Lower lobe of right lung (tissue), 2 donors: ENCODE measurements around the gene KCNK4. TPM values are rescaled to one million over a fixed set of nuclear protein-coding genes. Genes with fewer than 3 reads are reported as not detected.
A peak's percentile ranks its signal among the peaks of the same experiment; 100 is the strongest.

Source experiments
- ATAC-seq, 2 donors: fragments of 200-7000 bp; cut with Tn5 transposase; one replicate each; pipeline ENCODE4 v1.9.1; 2020 to 2022; ENCODE audit warnings: mild to moderate bottlenecking in 2 of 2, moderate library complexity in 2 of 2
- DNase-seq: peaks from one replicate; pipeline ENCODE4 v3.0.0-alpha.2; 2020
- H3K27ac ChIP-seq: fragments of 200-600 bp; one replicate; pipeline ENCODE4 v1.8.0; 2022
- H3K27me3 ChIP-seq: fragments of 200-600 bp; one replicate; pipeline ENCODE4 v1.8.0; 2022; ENCODE audit warnings: low read depth
- H3K36me3 ChIP-seq: fragments of 200-600 bp; one replicate; pipeline ENCODE4 v1.8.0; 2022; ENCODE audit warnings: mild to moderate bottlenecking
- H3K4me1 ChIP-seq: fragments of 200-600 bp; one replicate; pipeline ENCODE4 v1.8.0; 2022
- H3K4me3 ChIP-seq: fragments of 200-600 bp; one replicate; pipeline ENCODE4 v1.8.0; 2022; ENCODE audit warnings: mild to moderate bottlenecking
- H3K9me3 ChIP-seq: fragments of 200-600 bp; one replicate; pipeline ENCODE4 v1.8.0; 2022
- intact Hi-C: fragments of 100-400 bp; cut with DNase I; formaldehyde crosslinking; loops from one replicate; pipeline ENCODE4 v1.11.0; 2022
- total RNA-seq: library from RNA; stranded (reverse); fragmentation: NEBNext Ultra II Directional; extraction: Animal tissue kit (Norgen Biotek cat#: 25700); gene quantifications from one replicate; pipeline ENCODE4 v1.2.1, GENCODE V29; 2021
- TF ChIP-seq, protein P1 (sequence below): fragments of 200-600 bp; IDR thresholded peaks from one replicate; pipeline ENCODE4 v1.8.0; 2022; ENCODE audit warnings: antibody characterized with exemption, mild to moderate bottlenecking
- donor health status: DM: no; HTN: yes; CAD: no; lungs with severe emphysema.

Gene KCNK4
- total RNA-seq, 1 donor from 2014 or later: not detected

DNA sequence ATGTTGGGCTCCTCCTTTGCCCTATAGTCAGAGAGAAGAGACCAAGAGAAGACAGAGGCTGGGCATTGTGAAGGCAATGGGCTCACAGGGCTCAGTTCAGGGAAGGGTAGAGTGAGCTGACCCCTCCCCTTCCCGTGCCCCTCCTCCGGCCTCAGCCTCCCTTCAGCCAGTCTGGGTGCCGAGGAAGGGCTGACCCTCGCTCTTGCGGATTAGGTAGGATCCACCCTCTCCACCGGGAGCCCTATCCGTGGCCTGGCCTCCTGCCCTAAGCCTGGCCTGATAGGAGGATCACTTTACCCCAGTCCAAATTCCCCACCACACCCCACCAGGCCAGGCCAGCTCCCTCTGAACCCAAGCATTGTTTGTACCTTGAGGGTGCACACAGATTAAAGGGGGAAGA, 42.5 kb upstream of the KCNK4 start:
- TF ChIP-seq, protein P1, sequence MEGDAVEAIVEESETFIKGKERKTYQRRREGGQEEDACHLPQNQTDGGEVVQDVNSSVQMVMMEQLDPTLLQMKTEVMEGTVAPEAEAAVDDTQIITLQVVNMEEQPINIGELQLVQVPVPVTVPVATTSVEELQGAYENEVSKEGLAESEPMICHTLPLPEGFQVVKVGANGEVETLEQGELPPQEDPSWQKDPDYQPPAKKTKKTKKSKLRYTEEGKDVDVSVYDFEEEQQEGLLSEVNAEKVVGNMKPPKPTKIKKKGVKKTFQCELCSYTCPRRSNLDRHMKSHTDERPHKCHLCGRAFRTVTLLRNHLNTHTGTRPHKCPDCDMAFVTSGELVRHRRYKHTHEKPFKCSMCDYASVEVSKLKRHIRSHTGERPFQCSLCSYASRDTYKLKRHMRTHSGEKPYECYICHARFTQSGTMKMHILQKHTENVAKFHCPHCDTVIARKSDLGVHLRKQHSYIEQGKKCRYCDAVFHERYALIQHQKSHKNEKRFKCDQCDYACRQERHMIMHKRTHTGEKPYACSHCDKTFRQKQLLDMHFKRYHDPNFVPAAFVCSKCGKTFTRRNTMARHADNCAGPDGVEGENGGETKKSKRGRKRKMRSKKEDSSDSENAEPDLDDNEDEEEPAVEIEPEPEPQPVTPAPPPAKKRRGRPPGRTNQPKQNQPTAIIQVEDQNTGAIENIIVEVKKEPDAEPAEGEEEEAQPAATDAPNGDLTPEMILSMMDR: no peak
- no peaks in the 10 kb centered on the region for H3K27me3 ChIP-seq
- peaks cover 7% of the 10 kb centered on the region for H3K36me3 ChIP-seq
- H3K4me1 ChIP-seq: peaks cover 45% of the 10 kb centered on the region
- ATAC-seq (no peak), DNase-seq (no peak)
- no peak overlapping the region for H3K27ac ChIP-seq
- H3K4me3 ChIP-seq: no peak overlapping the region
- no peaks in the 10 kb centered on the region for H3K9me3 ChIP-seq
- intact Hi-C loops: no loop called here

- intact Hi-C loops: no loop called here
Observed at GRCh38 chr11:64249038-64249437, 42.1 kb upstream of the KCNK4 start.

DNA sequence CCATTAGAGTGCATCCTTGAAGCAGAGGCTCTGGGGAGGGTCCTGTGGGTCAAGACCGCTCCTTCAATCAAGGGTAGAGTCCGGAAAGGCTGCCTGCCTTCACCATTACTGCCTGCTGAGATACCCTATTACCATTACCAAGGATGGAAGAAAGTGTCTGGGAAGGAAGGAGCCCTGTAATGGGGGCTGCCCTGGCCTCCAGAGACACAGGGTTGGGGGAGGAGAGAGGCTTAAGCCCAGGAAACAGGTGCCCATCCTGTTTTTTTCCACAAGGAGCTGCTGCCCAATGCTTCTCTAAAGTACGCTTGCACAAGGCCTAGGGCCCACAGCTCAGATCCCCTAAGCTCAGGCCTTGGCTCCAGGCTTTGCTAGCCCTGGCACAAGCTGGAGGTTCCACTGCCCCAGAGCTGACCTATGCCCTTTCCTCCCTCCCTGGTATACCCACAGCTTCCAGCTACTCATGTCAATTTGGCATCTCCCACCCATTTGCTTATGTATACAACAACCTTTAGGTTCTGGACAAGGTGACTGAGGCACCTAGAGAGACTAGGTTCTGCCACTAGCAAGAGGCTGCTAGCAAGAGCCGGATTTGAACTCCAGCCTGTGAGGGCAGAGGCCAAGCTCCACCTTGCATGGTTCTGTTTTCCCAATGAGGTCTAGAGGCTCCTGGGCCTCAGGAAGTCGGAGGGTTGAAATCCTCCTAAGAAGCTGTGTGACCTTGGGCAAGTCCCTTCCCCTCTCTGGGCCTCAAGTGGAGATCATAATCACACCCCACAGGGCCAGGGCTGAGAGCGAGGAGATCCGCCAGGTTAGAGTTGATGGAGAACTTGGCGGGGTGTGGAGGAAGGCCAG, 41.3 kb upstream of the KCNK4 start:
- Histone ChIP-seq H3K9me3 (no peaks in the 10 kb centered on the region), H3K36me3 (peaks cover 6% of the 10 kb centered on the region), H3K27ac (no peak overlapping the region), H3K4me3 (no peak overlapping the region), H3K4me1 (peaks cover 46% of the 10 kb centered on the region), H3K27me3 (no peaks in the 10 kb centered on the region)
- no peak for DNase-seq
- no peak for ATAC-seq
- TF ChIP-seq, protein P1: no peak
- intact Hi-C loops: no loop called here

More at GRCh38 chr11:64249038-64249437, 42.1 kb upstream of the KCNK4 start:
- Histone ChIP-seq H3K4me1 (peaks cover 48% of the 10 kb centered on the region), H3K27ac (no peak overlapping the region), H3K4me3 (no peak overlapping the region), H3K9me3 (no peaks in the 10 kb centered on the region), H3K27me3 (no peaks in the 10 kb centered on the region), H3K36me3 (peaks cover 3% of the 10 kb centered on the region)
- DNase-seq: no peak
- TF ChIP-seq, protein P1: no peak
- ATAC-seq: no peak

DNA sequence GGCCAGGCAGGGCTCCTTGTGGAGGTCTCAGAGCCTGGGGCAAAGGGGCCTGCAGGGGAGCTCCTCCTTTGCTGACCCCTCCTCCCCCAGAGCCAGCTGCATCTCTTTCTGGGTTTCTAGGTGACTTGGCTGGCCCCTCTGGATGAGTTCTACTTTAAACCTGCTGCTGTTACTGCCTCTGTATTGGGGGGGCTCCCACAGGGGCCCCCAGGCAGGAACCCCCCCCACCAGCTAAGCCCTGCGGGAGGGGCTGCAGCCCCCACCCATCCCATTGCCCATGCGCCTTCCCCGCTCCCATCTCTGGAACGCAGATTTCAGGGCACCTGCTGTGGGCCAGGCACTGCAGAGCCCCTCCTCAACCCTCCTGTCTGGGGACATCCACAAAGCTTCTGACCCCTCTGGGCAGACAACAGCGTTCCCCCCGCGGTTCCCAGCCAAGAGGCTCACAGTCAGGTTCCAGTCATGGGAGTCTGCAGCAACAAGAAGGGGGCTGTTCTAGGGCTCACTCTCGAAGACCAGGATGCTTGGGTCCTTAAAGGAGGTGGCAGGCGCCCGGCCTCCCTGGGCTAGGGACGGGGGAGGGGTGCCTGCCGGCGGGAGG, 40.6 kb upstream of the KCNK4 start:
- Histone ChIP-seq H3K27ac (no peak overlapping the region), H3K4me1 (peaks cover 39% of the 10 kb centered on the region), H3K27me3 (no peaks in the 10 kb centered on the region), H3K36me3 (peaks cover 13% of the 10 kb centered on the region), H3K4me3 (peak overlapping the region; percentile 91), H3K9me3 (no peaks in the 10 kb centered on the region)
- ATAC-seq: no peak
- DNase-seq: no peak
- TF ChIP-seq, protein P1: no peak
- intact Hi-C loops: no loop called here

- peaks cover 33% of the 10 kb centered on the region for H3K4me1 ChIP-seq
- peak within 1 kb of the TSS; percentile 91 for H3K4me3 ChIP-seq
- ATAC-seq (peak; percentile 78 to 79), DNase-seq (peak; percentile 69)
- peak within 1 kb of the TSS; percentile 77 for H3K27ac ChIP-seq
- peaks cover 20% of the 10 kb centered on the region for H3K36me3 ChIP-seq
- H3K9me3 ChIP-seq: no peaks in the 10 kb centered on the region
- intact Hi-C loops: no loop called here
- no peaks in the 10 kb centered on the region for H3K27me3 ChIP-seq
- TF ChIP-seq, protein P1: peak; percentile 73
Observed at GRCh38 chr11:64251016-64251752, 39.9 kb upstream of the KCNK4 start, which contains the start of gene PLCB3. Gene PLCB3, plus strand, starts transcription at chr11:64251530. Its CDS starts 120 bp downstream, at chr11:64251650.
